Ovary (tissue), 9 donors: ENCODE results near the gene KIRREL1. TPM values are rescaled to one million over a fixed set of nuclear protein-coding genes. Genes with fewer than 3 reads are reported as not detected.
A peak's percentile ranks its signal among the peaks of the same experiment; 100 is the strongest.

Source experiments
- DNase-seq, 5 donors: peaks; one replicate each; pipeline ENCODE4 v3.0.0-alpha.2; 2019 to 2020
- H3K27ac ChIP-seq, 2 donors: fragments of 200-600 bp; one replicate each; pipeline versions ENCODE4 v1.5.1 to v1.8.0; 2019 to 2022
- H3K27me3 ChIP-seq: fragments of 200-600 bp; one replicate; pipeline ENCODE4 v1.8.0; 2022
- H3K36me3 ChIP-seq: fragments of 200-600 bp; sonication (generic); one replicate; pipeline ENCODE4 v1.5.1; 2019
- H3K4me1 ChIP-seq: one replicate; pipeline ENCODE4 v1.8.1; 2013; ENCODE audit warnings: mild to moderate bottlenecking, moderate library complexity; ENCODE audit not compliant: insufficient read depth
- H3K4me3 ChIP-seq: fragments of 200-600 bp; sonication (generic); one replicate; pipeline ENCODE4 v1.5.1; 2017
- H3K9me3 ChIP-seq, 2 donors: fragments of 200-600 bp in 1 of 2; sonication (generic) in 1 of 2; one replicate each; pipeline versions ENCODE4 v1.5.1 to v1.8.1; 2013 to 2019; ENCODE audit warnings: mild to moderate bottlenecking in 1 of 2, moderate library complexity in 1 of 2
- EP300 ChIP-seq: sonication (generic); formaldehyde crosslinking; IDR thresholded peaks from one replicate; pipeline ENCODE4 v1.6.1; 2017; ENCODE audit warnings: antibody characterized with exemption
- POLR2A ChIP-seq: fragments of 450-650 bp; IDR thresholded peaks from one replicate; pipeline ENCODE4 v1.6.1; 2017; ENCODE audit warnings: antibody characterized with exemption, mild to moderate bottlenecking, moderate library complexity
- WGBS, 3 donors: extraction: QIAGEN DNeasy Blood & Tissue Kit in 1 of 3; methylation state at CpG; one replicate each; pipeline versions ENCODE4 v1.1.5 to v1.1.7; 2013 to 2017; 5-methylcytosine and 5-hydroxymethylcytosine counted together
- intact Hi-C, 4 donors: fragments of 100-400 bp; cut with DNase I; formaldehyde crosslinking; loops; one replicate each; pipeline versions ENCODE4 v1.11.0 to v1.15.1; 2022 to 2023
- polyA plus RNA-seq, 2 donors: library from polyadenylated mRNA; stranded (reverse); fragments of 200-250 nt in 1 of 2; fragments of 350-450 nt in 1 of 2; fragmentation: Illumina TruSeq in 1 of 2; extraction: RNeasy Lipid Tissue Mini Kit (QIAGEN cat#74804) in 1 of 2; gene quantifications; one replicate each; pipeline ENCODE4 v1.2.3, GENCODE V29; 2013 to 2014
- total RNA-seq, 7 donors: library from RNA; depleted of rRNA in 2 of 7; stranded (reverse); fragments of >200 nt in 2 of 7; fragmentation: NEBNext Ultra II Directional in 3 of 7; extraction: Animal tissue kit (Norgen Biotek cat#: 25700) in 3 of 7; gene quantifications; one replicate each; pipeline versions ENCODE4 v1.1.0 to v1.2.4, GENCODE V29; 2016 to 2023
- TF ChIP-seq, protein P1 (sequence below), 3 donors: fragments of 450-650 bp in 2 of 3; fragments of 200-600 bp in 1 of 3; IDR thresholded peaks; one replicate each; pipeline versions ENCODE4 v1.5.1 to v1.8.0; 2016 to 2022; ENCODE audit warnings: antibody characterized with exemption in 3 of 3, mild to moderate bottlenecking in 1 of 3
- donor health status: DM: no; HTN: no; CAD: no; lungs with moderate emphysema.
- donor health status: DM: no; HTN: no; CAD: no.
- donor health status: Bipolar disorder and iron deficiency.
- donor health status: DM: yes; HTN: yes; CAD: no.
- donor health status: DM: no; HTN: no; CAD: no.
- donor health status: DM: yes; HTN: yes; CAD: no.

KIRREL1 gene
- total and polyA plus RNA-seq, 9 donors = 29.9 to 90.0 (median 65.8) TPM

DNA sequence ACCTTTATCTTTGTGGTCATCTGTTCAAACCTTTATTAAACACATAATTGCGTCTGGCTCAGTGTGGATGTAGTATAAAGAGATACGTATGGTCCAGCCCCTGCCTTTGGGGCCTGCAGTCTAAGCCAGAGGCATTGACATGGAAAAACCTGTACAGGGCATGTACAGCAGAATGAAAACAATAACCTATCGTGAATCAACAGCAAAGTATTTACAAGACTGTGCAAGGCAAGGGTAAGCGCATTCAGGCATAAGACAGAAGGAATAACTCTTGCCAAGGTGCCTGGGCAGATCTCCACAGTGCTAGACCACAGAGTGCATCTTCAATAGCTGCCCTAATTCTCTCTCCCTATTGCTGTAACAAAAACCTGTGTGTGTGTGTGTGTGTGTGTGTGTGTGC is 35.5 kb downstream of the KIRREL1 start:
- intact Hi-C loops = no loop called here
- H3K36me3 ChIP-seq = no peaks in the 10 kb centered on the region
- H3K4me3 ChIP-seq = no peak overlapping the region
- no peak for TF ChIP-seq POLR2A
- TF ChIP-seq EP300 = no peak
- TF ChIP-seq, protein P1, sequence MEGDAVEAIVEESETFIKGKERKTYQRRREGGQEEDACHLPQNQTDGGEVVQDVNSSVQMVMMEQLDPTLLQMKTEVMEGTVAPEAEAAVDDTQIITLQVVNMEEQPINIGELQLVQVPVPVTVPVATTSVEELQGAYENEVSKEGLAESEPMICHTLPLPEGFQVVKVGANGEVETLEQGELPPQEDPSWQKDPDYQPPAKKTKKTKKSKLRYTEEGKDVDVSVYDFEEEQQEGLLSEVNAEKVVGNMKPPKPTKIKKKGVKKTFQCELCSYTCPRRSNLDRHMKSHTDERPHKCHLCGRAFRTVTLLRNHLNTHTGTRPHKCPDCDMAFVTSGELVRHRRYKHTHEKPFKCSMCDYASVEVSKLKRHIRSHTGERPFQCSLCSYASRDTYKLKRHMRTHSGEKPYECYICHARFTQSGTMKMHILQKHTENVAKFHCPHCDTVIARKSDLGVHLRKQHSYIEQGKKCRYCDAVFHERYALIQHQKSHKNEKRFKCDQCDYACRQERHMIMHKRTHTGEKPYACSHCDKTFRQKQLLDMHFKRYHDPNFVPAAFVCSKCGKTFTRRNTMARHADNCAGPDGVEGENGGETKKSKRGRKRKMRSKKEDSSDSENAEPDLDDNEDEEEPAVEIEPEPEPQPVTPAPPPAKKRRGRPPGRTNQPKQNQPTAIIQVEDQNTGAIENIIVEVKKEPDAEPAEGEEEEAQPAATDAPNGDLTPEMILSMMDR (IDR thresholded peaks at IDR 0.05) = no peak
- no peaks in the 10 kb centered on the region for H3K27me3 ChIP-seq
- DNase-seq = no peak
- H3K9me3 ChIP-seq = no peaks in the 10 kb centered on the region
- whole genome bisulfite sequencing, 3 donors = 21 to 33% (median 31%) methylated on average over 4 of the region's 4 CpGs
- no peak overlapping the region for H3K27ac ChIP-seq
- peaks cover 19% of the 10 kb centered on the region for H3K4me1 ChIP-seq

DNA sequence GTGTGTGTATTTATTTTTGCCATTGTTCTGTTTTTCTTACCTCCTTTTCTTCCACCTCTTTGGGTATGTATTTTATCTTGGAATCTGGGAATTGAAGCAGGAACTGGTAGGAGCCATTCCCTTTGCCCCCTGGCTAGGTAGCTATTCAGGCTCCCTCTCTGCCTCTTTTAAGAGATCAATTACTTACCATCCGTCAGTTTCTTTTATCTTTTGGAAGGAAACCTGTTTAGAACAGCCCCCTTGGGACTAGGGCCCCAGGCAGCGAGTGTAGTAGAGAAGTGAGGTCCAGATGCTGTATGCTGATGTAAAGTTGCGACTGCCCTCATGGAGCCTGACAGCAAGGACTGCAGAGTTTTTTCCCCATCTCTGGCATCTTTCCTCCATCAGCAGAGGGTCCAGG is 41.6 kb downstream of the KIRREL1 start:
- no peak for DNase-seq
- Histone ChIP-seq H3K4me3 (no peak overlapping the region), H3K27me3 (no peaks in the 10 kb centered on the region), H3K9me3 (no peaks in the 10 kb centered on the region), H3K36me3 (no peaks in the 10 kb centered on the region), H3K4me1 (peaks cover 22% of the 10 kb centered on the region), H3K27ac (no peak overlapping the region)
- TF ChIP-seq, protein P1 (IDR thresholded peaks at IDR 0.05) = no peak
- TF ChIP-seq POLR2A (no peak), EP300 (no peak)
- intact Hi-C loops = loop anchor here in 3 of 4 donors (2.0 to 10.0 kb wide), 4 partner anchors 38 to 82 kb away; partner anchors contain the start of gene KIRREL1 (in 1 of the 3)
- 62 to 75% (median 68%) methylated on average over 3 of the region's 3 CpGs for WGBS, 3 donors

- peak; percentile 49 to 77 (median 69) for DNase-seq
- 52 to 57% (median 54%) methylated on average over 8 of the region's 8 CpGs for WGBS, 3 donors
- Histone ChIP-seq H3K9me3 (no peaks in the 10 kb centered on the region), H3K4me1 (peaks cover 22% of the 10 kb centered on the region), H3K27me3 (no peaks in the 10 kb centered on the region), H3K36me3 (no peaks in the 10 kb centered on the region), H3K27ac (no peak overlapping the region), H3K4me3 (no peak overlapping the region)
- TF ChIP-seq, protein P1 (IDR thresholded peaks at IDR 0.05) = peak; percentile 81 to 90 (median 88)
- no peak for TF ChIP-seq POLR2A
- intact Hi-C loops = loop anchor here in 3 of 4 donors (2.0 to 10.0 kb wide), 4 partner anchors 39 to 81 kb away; partner anchors contain the start of gene KIRREL1 (in 1 of the 3)
Measured at GRCh38 chr1:158035976-158036583, 42.6 kb downstream of the KIRREL1 start.

- no peak for TF ChIP-seq POLR2A
- Histone ChIP-seq H3K4me1 (peaks cover 22% of the 10 kb centered on the region), H3K27me3 (no peaks in the 10 kb centered on the region), H3K4me3 (no peak overlapping the region), H3K9me3 (no peaks in the 10 kb centered on the region), H3K36me3 (no peaks in the 10 kb centered on the region), H3K27ac (no peak overlapping the region)
- intact Hi-C loops = loop anchor here in 3 of 4 donors (5.0 to 10.0 kb wide), 3 partner anchors 40 to 80 kb away; no protein-coding TSS in a partner anchor
- no peak for DNase-seq
- 85 to 86% (median 85%) methylated on average over 17 of the region's 17 CpGs for WGBS, 3 donors
Measured at GRCh38 chr1:158037008-158037865, 43.8 kb downstream of the KIRREL1 start.
